ENCODE results near the gene NAXD.

DNA sequence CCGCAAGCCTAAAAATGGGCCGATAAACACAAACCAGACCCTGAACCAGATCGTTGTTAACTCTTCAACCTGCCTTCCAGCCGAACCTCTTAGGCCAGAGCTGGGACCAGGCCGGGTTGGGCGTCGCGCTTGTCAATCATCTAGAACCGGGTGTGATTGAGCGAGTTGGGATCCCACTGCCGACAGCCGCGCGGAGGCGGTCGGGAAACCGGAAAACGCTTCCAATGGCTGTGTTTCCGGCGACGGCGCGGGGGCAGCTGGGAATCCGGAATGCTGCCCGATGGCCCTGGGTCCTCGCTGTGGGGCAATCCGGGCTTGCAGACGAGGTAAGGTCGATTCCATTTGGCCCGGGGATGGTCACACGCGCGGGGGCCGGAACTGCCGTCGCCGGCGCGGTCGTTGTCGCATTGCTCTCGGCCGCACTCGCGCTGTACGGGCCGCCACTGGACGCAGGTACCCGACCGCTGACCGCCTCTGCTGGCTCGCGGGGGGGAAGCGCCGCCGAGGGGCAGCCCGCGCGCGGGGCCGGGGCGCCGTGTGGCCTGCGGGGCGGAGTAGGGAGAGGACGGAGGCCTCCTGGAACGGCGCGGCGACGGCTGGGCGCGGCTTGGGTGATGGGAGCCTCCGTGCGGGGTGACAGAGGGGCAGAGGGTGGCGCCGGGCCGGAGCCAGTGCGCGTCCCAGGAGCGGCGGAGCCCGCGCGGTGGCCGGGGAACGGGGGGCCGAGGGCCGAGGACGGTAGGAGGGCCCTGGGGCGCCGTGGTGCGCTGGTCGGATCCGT is at the start of gene NAXD:
- TF ChIP-seq, protein P1, sequence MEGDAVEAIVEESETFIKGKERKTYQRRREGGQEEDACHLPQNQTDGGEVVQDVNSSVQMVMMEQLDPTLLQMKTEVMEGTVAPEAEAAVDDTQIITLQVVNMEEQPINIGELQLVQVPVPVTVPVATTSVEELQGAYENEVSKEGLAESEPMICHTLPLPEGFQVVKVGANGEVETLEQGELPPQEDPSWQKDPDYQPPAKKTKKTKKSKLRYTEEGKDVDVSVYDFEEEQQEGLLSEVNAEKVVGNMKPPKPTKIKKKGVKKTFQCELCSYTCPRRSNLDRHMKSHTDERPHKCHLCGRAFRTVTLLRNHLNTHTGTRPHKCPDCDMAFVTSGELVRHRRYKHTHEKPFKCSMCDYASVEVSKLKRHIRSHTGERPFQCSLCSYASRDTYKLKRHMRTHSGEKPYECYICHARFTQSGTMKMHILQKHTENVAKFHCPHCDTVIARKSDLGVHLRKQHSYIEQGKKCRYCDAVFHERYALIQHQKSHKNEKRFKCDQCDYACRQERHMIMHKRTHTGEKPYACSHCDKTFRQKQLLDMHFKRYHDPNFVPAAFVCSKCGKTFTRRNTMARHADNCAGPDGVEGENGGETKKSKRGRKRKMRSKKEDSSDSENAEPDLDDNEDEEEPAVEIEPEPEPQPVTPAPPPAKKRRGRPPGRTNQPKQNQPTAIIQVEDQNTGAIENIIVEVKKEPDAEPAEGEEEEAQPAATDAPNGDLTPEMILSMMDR (IDR thresholded peaks at IDR 0.05), result peak in 1 of 6 experiments; percentile 2
- TF ChIP-seq POLR2A (IDR thresholded peaks at IDR 0.05), result peak; percentile 56 to 87
